ENCODE data around the gene ERC2.

The ERC2 gene

GRCh38 chr3:56135941-56136340 is 332.3 kb downstream of the ERC2 start:
- TF ChIP-seq, protein P1, sequence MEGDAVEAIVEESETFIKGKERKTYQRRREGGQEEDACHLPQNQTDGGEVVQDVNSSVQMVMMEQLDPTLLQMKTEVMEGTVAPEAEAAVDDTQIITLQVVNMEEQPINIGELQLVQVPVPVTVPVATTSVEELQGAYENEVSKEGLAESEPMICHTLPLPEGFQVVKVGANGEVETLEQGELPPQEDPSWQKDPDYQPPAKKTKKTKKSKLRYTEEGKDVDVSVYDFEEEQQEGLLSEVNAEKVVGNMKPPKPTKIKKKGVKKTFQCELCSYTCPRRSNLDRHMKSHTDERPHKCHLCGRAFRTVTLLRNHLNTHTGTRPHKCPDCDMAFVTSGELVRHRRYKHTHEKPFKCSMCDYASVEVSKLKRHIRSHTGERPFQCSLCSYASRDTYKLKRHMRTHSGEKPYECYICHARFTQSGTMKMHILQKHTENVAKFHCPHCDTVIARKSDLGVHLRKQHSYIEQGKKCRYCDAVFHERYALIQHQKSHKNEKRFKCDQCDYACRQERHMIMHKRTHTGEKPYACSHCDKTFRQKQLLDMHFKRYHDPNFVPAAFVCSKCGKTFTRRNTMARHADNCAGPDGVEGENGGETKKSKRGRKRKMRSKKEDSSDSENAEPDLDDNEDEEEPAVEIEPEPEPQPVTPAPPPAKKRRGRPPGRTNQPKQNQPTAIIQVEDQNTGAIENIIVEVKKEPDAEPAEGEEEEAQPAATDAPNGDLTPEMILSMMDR (IDR thresholded peaks at IDR 0.05; ENCODE audit: extremely low read depth, missing control alignments) = no peak
- no peak for DNase-seq (ENCODE audit: low spot score)

- no peak for DNase-seq (ENCODE audit: low spot score)
- TF ChIP-seq, protein P1 (IDR thresholded peaks at IDR 0.05; ENCODE audit: extremely low read depth, missing control alignments) = no peak
Observed at GRCh38 chr3:56133423-56133822, 334.8 kb downstream of the ERC2 start.

DNA sequence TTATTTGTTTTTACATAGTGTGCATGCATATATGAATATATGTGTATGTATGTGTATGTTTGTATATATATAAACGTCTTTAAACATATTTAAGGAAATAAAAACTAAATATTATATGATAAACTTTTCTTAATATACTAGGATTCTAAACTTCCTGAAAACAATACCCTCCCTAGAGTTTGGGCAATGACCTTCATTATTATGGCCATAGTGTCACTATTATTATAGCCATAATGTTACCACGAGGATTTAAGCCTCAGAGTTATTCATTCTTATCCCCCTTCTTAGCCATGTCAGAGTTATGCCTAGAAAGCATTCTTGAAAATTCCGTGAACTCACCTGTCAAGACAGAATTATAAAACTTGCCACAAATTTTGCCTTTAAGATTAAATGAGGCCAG is 335.5 kb downstream of the ERC2 start:
- no peak for DNase-seq (ENCODE audit: low spot score)
- TF ChIP-seq, protein P1 (IDR thresholded peaks at IDR 0.05; ENCODE audit: extremely low read depth, missing control alignments) = no peak

GRCh38 chr3:56131974-56132590 is 336.2 kb downstream of the ERC2 start:
- TF ChIP-seq, protein P1 (IDR thresholded peaks at IDR 0.05; ENCODE audit: extremely low read depth, missing control alignments) = no peak
- DNase-seq (ENCODE audit: low spot score) = no peak

DNA sequence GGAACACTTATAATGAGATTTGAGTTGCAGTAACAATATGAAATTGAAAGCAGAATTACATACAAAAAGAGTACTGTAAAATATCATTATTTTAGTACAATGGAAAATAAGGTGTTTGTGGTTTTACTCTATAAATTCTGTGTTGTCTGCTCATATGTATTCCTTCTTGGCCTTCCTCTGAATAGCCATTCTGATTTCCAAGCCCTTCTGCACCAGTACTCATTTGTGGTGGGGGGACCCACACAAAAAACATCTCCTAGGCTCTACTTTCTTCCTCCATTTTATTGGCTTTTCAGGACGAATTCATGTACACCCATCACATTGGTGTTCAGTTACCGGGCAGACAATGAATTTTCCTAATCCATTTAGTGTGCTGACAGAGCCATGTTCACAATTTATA is 338.2 kb downstream of the ERC2 start:
- TF ChIP-seq, protein P1 (IDR thresholded peaks at IDR 0.05; ENCODE audit: extremely low read depth, missing control alignments) = no peak
- DNase-seq (ENCODE audit: low spot score) = no peak

- TF ChIP-seq, protein P1 (IDR thresholded peaks at IDR 0.05; ENCODE audit: extremely low read depth, missing control alignments) = no peak
Observed at GRCh38 chr3:56126632-56127031, 341.6 kb downstream of the ERC2 start.

DNA sequence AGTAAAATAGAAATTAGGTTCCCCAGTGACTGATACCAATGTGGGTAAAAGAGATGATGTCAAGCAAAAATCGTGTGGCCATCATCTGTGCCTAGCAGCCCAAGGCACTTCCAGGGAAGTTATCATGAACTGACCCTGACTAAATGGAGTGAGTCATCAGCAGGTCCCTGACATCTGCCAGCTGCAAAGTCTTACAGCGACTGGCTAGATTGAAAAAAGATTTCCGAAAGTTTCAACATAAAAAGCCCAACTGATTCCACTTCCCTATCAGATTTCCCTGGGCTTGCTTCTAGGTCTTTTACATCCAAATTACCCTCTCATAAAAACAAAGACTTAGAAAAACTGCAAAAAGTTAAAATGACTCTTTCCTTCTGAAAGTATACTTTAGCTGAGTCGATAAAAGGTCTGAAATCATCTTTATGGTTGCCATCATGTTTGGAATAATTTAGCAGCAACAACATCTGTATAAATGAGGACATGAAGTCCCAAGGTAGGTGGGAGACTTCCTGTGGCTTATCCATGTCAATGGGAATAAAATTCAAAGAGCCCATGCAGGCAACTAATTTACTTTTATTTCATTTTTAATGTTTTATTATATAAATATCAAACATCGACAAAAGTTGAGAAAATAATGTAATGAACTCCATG is 342.8 kb downstream of the ERC2 start:
- TF ChIP-seq, protein P1 (IDR thresholded peaks at IDR 0.05; ENCODE audit: extremely low read depth, missing control alignments) = no peak
- DNase-seq (ENCODE audit: low spot score) = no peak

More at GRCh38 chr3:56126632-56127031, 341.6 kb downstream of the ERC2 start:
- no peak for DNase-seq (ENCODE audit: low spot score)
